Gastrocnemius medialis (tissue), 4 donors: ENCODE measurements around the gene PRR22. TPM values are rescaled to one million over a fixed set of nuclear protein-coding genes. Genes with fewer than 3 reads are reported as not detected.
"Not testable (repeated sequence)": the region's sequence is repeated elsewhere in the genome, so short reads cannot be mapped to it uniquely, and the experiment has no call there.

Experiments used
- ATAC-seq, 2 donors: fragments of 150-250 bp; one replicate each; pipeline ENCODE4 v1.9.1; 2016
- DNase-seq, 2 donors: peaks; one replicate each; pipeline ENCODE4 v3.0.0-alpha.2; 2019
- H3K27ac ChIP-seq, 4 donors: fragments of 200-600 bp; sonication (generic); 1 replicate in 1 of 4; 2 replicates in 3 of 4; pipeline ENCODE4 v1.5.1; 2016 to 2018; ENCODE audit warnings: mild to moderate bottlenecking in 2 of 4, moderate library complexity in 1 of 4
- H3K27me3 ChIP-seq, 3 donors: fragments of 200-600 bp; sonication (generic) in 2 of 3; 1 replicate in 1 of 3; 2 replicates in 2 of 3; pipeline versions ENCODE4 v1.5.1 to v1.6.0; 2016 to 2019; ENCODE audit warnings: mild to moderate bottlenecking in 1 of 3, moderate library complexity in 1 of 3
- H3K36me3 ChIP-seq, 2 donors: fragments of 200-600 bp; sonication (generic) in 1 of 2; one replicate each; pipeline ENCODE4 v1.5.1; 2017 to 2018
- H3K4me1 ChIP-seq, 2 donors: fragments of 200-600 bp; sonication (generic) in 1 of 2; one replicate each; pipeline ENCODE4 v1.5.1; 2016 to 2017; ENCODE audit warnings: mild to moderate bottlenecking in 2 of 2
- H3K4me3 ChIP-seq, 4 donors: fragments of 200-600 bp; sonication (generic) in 3 of 4; 1 replicate in 1 of 4; 2 replicates in 3 of 4; pipeline ENCODE4 v1.5.1; 2016 to 2019; ENCODE audit warnings: mild to moderate bottlenecking in 2 of 4
- H3K9me3 ChIP-seq, 3 donors: fragments of 200-600 bp; sonication (generic) in 2 of 3; 1 replicate in 1 of 3; 2 replicates in 2 of 3; pipeline ENCODE4 v1.5.1; 2016 to 2019
- CTCF ChIP-seq, 5 experiments: fragments of 450-650 bp in 3 of 5; fragments of 200-600 bp in 2 of 5; sonication (generic) in 2 of 5; IDR thresholded peaks in 4 of 5; conservative IDR thresholded peaks in 1 of 5; 1 replicate in 4 of 5; 2 replicates in 1 of 5; pipeline ENCODE4 v1.5.1; 2016 to 2019; ENCODE audit warnings: antibody characterized with exemption in 5 of 5, mild to moderate bottlenecking in 3 of 5, moderate library complexity in 3 of 5
- POLR2A ChIP-seq, 2 donors: fragments of 450-650 bp; IDR thresholded peaks; one replicate each; pipeline ENCODE4 v1.6.1; 2017; ENCODE audit warnings: antibody characterized with exemption in 2 of 2, mild to moderate bottlenecking in 2 of 2, moderate library complexity in 2 of 2
- in situ Hi-C, 4 donors: fragments of 200-750 bp; cut with MboI; loops; one replicate each; pipeline versions ENCODE4 v1.15.0 to v1.8.0; 2017; ENCODE audit warnings: low sequenced_read_pairs in 4 of 4
- intact Hi-C: fragments of 100-400 bp; cut with DNase I; formaldehyde crosslinking; loops from one replicate; pipeline ENCODE4 v1.15.1; 2023; ENCODE audit warnings: low total_unique reads
- total RNA-seq, 4 donors: library from RNA; depleted of rRNA; stranded (reverse); fragments of >200 nt; gene quantifications; one replicate each; pipeline versions ENCODE4 v1.1.0 to v1.2.3, GENCODE V29; 2016

Gene PRR22
- total RNA-seq, 4 donors from 2014 or later, result 0.24 to 1.0 TPM; not detected in 2

- intact Hi-C loops, result no loop called here
Observed at GRCh38 chr19:5742051-5742450, 42.5 kb downstream of the PRR22 start.

GRCh38 chr19:5738423-5738822 lies 46.1 kb downstream of the PRR22 start:
- DNase-seq (no peak), ATAC-seq (no peak)
- H3K27me3 ChIP-seq, result no peaks in the 10 kb centered on the region
- in situ Hi-C loops (no loop called here), intact Hi-C loops (no loop called here)
- no peaks in the 10 kb centered on the region for H3K9me3 ChIP-seq
- TF ChIP-seq CTCF (IDR thresholded peaks at IDR 0.05 in 4 of 5, conservative IDR thresholded peaks at IDR 0.05 in 1 of 5) (no peak), POLR2A (IDR thresholded peaks at IDR 0.05) (no peak)
- no peaks in the 10 kb centered on the region for H3K36me3 ChIP-seq
- H3K27ac ChIP-seq, result no peak overlapping the region
- H3K4me3 ChIP-seq, result no peak overlapping the region
- no peaks in the 10 kb centered on the region for H3K4me1 ChIP-seq

More at GRCh38 chr19:5742051-5742450, 42.5 kb downstream of the PRR22 start:
- no peak overlapping the region for H3K4me3 ChIP-seq
- DNase-seq, result no peak
- ATAC-seq, result no peak
- H3K27me3 ChIP-seq, result no peaks in the 10 kb centered on the region
- no peaks in the 10 kb centered on the region for H3K36me3 ChIP-seq
- H3K4me1 ChIP-seq, result no peaks in the 10 kb centered on the region
- H3K9me3 ChIP-seq, result no peaks in the 10 kb centered on the region
- in situ Hi-C loops, result no loop called here
- no peak overlapping the region for H3K27ac ChIP-seq
- no peak for TF ChIP-seq CTCF (IDR thresholded peaks at IDR 0.05 in 4 of 5, conservative IDR thresholded peaks at IDR 0.05 in 1 of 5)
- TF ChIP-seq POLR2A (IDR thresholded peaks at IDR 0.05), result no peak

- H3K36me3 ChIP-seq, intact Hi-C loops, H3K27me3 ChIP-seq, H3K4me1 ChIP-seq, in situ Hi-C loops, DNase-seq, H3K27ac ChIP-seq, H3K4me3 ChIP-seq, ATAC-seq: not testable (repeated sequence)
- peaks cover 0 to 17% (median 0%) of the 10 kb centered on the region in 3 donors for H3K9me3 ChIP-seq
Observed at GRCh38 chr19:5733172-5733571, 51.4 kb downstream of the PRR22 start.

Other genes with a start within 250 kb of the PRR22 start
- under 1 TPM in 1 of 4 donors, not detected in 3; 0.10 TPM for gene TINCR, start 216.8 kb downstream of the PRR22 start, total RNA-seq
- gene SAFB2, start 162.0 kb downstream of the PRR22 start, total RNA-seq, result 10 to 100 TPM; 13.7 to 19.8 (median 18.4) TPM
- 10 to 100 TPM; 29.8 to 60.0 (median 56.1) TPM for gene SAFB, start 161.7 kb downstream of the PRR22 start, total RNA-seq
- 100 to 1,000 TPM in 1 of 4 donors, 10 to 100 TPM in 3; 45.7 to 122 (median 74.8) TPM for gene MICOS13, start 104.2 kb downstream of the PRR22 start, total RNA-seq
- 10 to 100 TPM in 3 of 4 donors, 1 to 10 TPM in 1; 5.8 to 33.2 (median 21.5) TPM for gene HSD11B1L, start 103.7 kb downstream of the PRR22 start, total RNA-seq
- 100 to 1,000 TPM; 329 to 784 (median 462) TPM for gene RPL36, start 94.5 kb downstream of the PRR22 start, total RNA-seq
- 10 to 100 TPM; 33.1 to 77.7 (median 70.4) TPM for gene LONP1, start 64.6 kb downstream of the PRR22 start, total RNA-seq
- not detected for gene CATSPERD, start 64.1 kb downstream of the PRR22 start, total RNA-seq
- 10 to 100 TPM; 19.5 to 45.9 (median 25.0) TPM for gene DUS3L, start 6.4 kb upstream of the PRR22 start, total RNA-seq
- not detected for gene NRTN, start 20.3 kb upstream of the PRR22 start, total RNA-seq
- gene FUT6, start 55.0 kb upstream of the PRR22 start, total RNA-seq, result under 1 TPM in 1 of 4 donors, not detected in 3; 0.29 TPM
- under 1 TPM in 1 of 4 donors, not detected in 3; 0.32 TPM for gene FUT3, start 66.7 kb upstream of the PRR22 start, total RNA-seq
- not detected for gene FUT5, start 85.8 kb upstream of the PRR22 start, total RNA-seq
- gene NDUFA11, start 119.0 kb upstream of the PRR22 start, total RNA-seq, result 100 to 1,000 TPM; 190 to 349 (median 221) TPM
- 1 to 10 TPM in 3 of 4 donors, under 1 TPM in 1; 0.46 to 3.0 (median 2.1) TPM for gene VMAC, start 120.1 kb upstream of the PRR22 start, total RNA-seq
- gene CAPS, start 129.5 kb upstream of the PRR22 start, total RNA-seq, result 1 to 10 TPM; 1.2 to 2.4 (median 2.0) TPM
- 10 to 100 TPM; 37.4 to 74.3 (median 61.3) TPM for gene RANBP3, start 193.4 kb upstream of the PRR22 start, total RNA-seq